ENCODE measurements around the gene OPN1LW. TPM values are rescaled to one million over a fixed set of nuclear protein-coding genes. Genes with fewer than 3 reads are reported as not detected.
"Not testable (repeated sequence)": the region's sequence is repeated elsewhere in the genome, so short reads cannot be mapped to it uniquely, and the experiment has no call there.

Gene OPN1LW
- total RNA-seq, 1 donor from 2014 or later, result not detected

GRCh38 chrX:154142386-154142785 lies 1.7 kb upstream of the OPN1LW start:
- Mint-ChIP-seq H3K27ac (ENCODE audit: unreplicated experiment) (no peak overlapping the region), H3K27me3 (ENCODE audit: low read depth) (no peaks in the 10 kb centered on the region), H3K4me1 (no peaks in the 10 kb centered on the region), H3K4me3 (no peak overlapping the region), H3K36me3 (ENCODE audit: low read depth) (no peaks in the 10 kb centered on the region), H3K9me3 (no peaks in the 10 kb centered on the region)
- DNase-seq (ENCODE audit: low read depth, low spot score), result no peak
- TF ChIP-seq CTCF (conservative IDR thresholded peaks at IDR 0.05), result no peak

GRCh38 chrX:154142950-154143745 lies 895 bp upstream of the OPN1LW start:
- Mint-ChIP-seq H3K27ac (ENCODE audit: unreplicated experiment) (no peak overlapping the region), H3K4me1 (no peaks in the 10 kb centered on the region), H3K36me3 (ENCODE audit: low read depth) (no peaks in the 10 kb centered on the region), H3K27me3 (ENCODE audit: low read depth) (no peaks in the 10 kb centered on the region), H3K9me3 (no peaks in the 10 kb centered on the region), H3K4me3 (no peak overlapping the region)
- no peak for TF ChIP-seq CTCF (conservative IDR thresholded peaks at IDR 0.05)
- no peak for DNase-seq (ENCODE audit: low read depth, low spot score)

GRCh38 chrX:154151030-154151429 lies 7.0 kb downstream of the OPN1LW start:
- not testable (repeated sequence) for H3K4me3 Mint-ChIP-seq; DNase-seq (ENCODE audit: low read depth, low spot score); H3K36me3 Mint-ChIP-seq (ENCODE audit: low read depth); H3K9me3 Mint-ChIP-seq; H3K27me3 Mint-ChIP-seq (ENCODE audit: low read depth); H3K4me1 Mint-ChIP-seq; H3K27ac Mint-ChIP-seq (ENCODE audit: unreplicated experiment)

- not testable (repeated sequence) for H3K4me3 Mint-ChIP-seq; H3K27me3 Mint-ChIP-seq (ENCODE audit: low read depth); H3K4me1 Mint-ChIP-seq; H3K27ac Mint-ChIP-seq (ENCODE audit: unreplicated experiment); H3K36me3 Mint-ChIP-seq (ENCODE audit: low read depth); H3K9me3 Mint-ChIP-seq; DNase-seq (ENCODE audit: low read depth, low spot score)
Observed at GRCh38 chrX:154156221-154156620, 12.2 kb downstream of the OPN1LW start.

- not testable (repeated sequence) for H3K4me1 Mint-ChIP-seq; DNase-seq (ENCODE audit: low read depth, low spot score); H3K27ac Mint-ChIP-seq (ENCODE audit: unreplicated experiment); H3K27me3 Mint-ChIP-seq (ENCODE audit: low read depth); H3K9me3 Mint-ChIP-seq; H3K36me3 Mint-ChIP-seq (ENCODE audit: low read depth); H3K4me3 Mint-ChIP-seq
Observed at GRCh38 chrX:154157207-154157606, 13.2 kb downstream of the OPN1LW start.

- H3K36me3 Mint-ChIP-seq (ENCODE audit: low read depth); H3K4me1 Mint-ChIP-seq; H3K4me3 Mint-ChIP-seq; H3K27ac Mint-ChIP-seq (ENCODE audit: unreplicated experiment); H3K27me3 Mint-ChIP-seq (ENCODE audit: low read depth); H3K9me3 Mint-ChIP-seq; DNase-seq (ENCODE audit: low read depth, low spot score): not testable (repeated sequence)
Observed at GRCh38 chrX:154159345-154159744, 15.3 kb downstream of the OPN1LW start.

GRCh38 chrX:154164902-154165301 lies 20.9 kb downstream of the OPN1LW start:
- not testable (repeated sequence) for H3K27me3 Mint-ChIP-seq (ENCODE audit: low read depth); H3K4me3 Mint-ChIP-seq

GRCh38 chrX:154168384-154168783 lies 24.3 kb downstream of the OPN1LW start:
- H3K36me3 Mint-ChIP-seq (ENCODE audit: low read depth); H3K4me1 Mint-ChIP-seq; H3K4me3 Mint-ChIP-seq; H3K27ac Mint-ChIP-seq (ENCODE audit: unreplicated experiment); H3K27me3 Mint-ChIP-seq (ENCODE audit: low read depth); DNase-seq (ENCODE audit: low read depth, low spot score); H3K9me3 Mint-ChIP-seq: not testable (repeated sequence)

More at GRCh38 chrX:154164902-154165301, 20.9 kb downstream of the OPN1LW start:
- H3K36me3 Mint-ChIP-seq (ENCODE audit: low read depth); H3K4me1 Mint-ChIP-seq; DNase-seq (ENCODE audit: low read depth, low spot score); H3K9me3 Mint-ChIP-seq; H3K27ac Mint-ChIP-seq (ENCODE audit: unreplicated experiment): not testable (repeated sequence)

- not testable (repeated sequence) for H3K27me3 Mint-ChIP-seq (ENCODE audit: low read depth); H3K4me3 Mint-ChIP-seq; H3K9me3 Mint-ChIP-seq; DNase-seq (ENCODE audit: low read depth, low spot score); H3K27ac Mint-ChIP-seq (ENCODE audit: unreplicated experiment); H3K4me1 Mint-ChIP-seq; H3K36me3 Mint-ChIP-seq (ENCODE audit: low read depth)
Observed at GRCh38 chrX:154172535-154172943, 28.5 kb downstream of the OPN1LW start.

- H3K4me3 Mint-ChIP-seq; DNase-seq (ENCODE audit: low read depth, low spot score); H3K9me3 Mint-ChIP-seq; H3K4me1 Mint-ChIP-seq; H3K27me3 Mint-ChIP-seq (ENCODE audit: low read depth); H3K27ac Mint-ChIP-seq (ENCODE audit: unreplicated experiment); H3K36me3 Mint-ChIP-seq (ENCODE audit: low read depth): not testable (repeated sequence)
Observed at GRCh38 chrX:154174356-154174755, 30.3 kb downstream of the OPN1LW start.

- not testable (repeated sequence) for H3K36me3 Mint-ChIP-seq (ENCODE audit: low read depth); DNase-seq (ENCODE audit: low read depth, low spot score); H3K27me3 Mint-ChIP-seq (ENCODE audit: low read depth); H3K9me3 Mint-ChIP-seq; H3K27ac Mint-ChIP-seq (ENCODE audit: unreplicated experiment); H3K4me1 Mint-ChIP-seq; H3K4me3 Mint-ChIP-seq
Observed at GRCh38 chrX:154182296-154182695, 38.3 kb downstream of the OPN1LW start, which contains the start of gene OPN1MW. TSS of gene OPN1MW (plus strand) at chrX:154182596. CDS start at chrX:154182678, 82 bp downstream.

GRCh38 chrX:154183794-154184193 lies 39.8 kb downstream of the OPN1LW start:
- H3K4me3 Mint-ChIP-seq; H3K9me3 Mint-ChIP-seq; DNase-seq (ENCODE audit: low read depth, low spot score); H3K27ac Mint-ChIP-seq (ENCODE audit: unreplicated experiment); H3K36me3 Mint-ChIP-seq (ENCODE audit: low read depth); H3K27me3 Mint-ChIP-seq (ENCODE audit: low read depth); H3K4me1 Mint-ChIP-seq: not testable (repeated sequence)

All from neural crest cell (in vitro differentiated cells).